GM12878 (cell line): ENCODE measurements around the gene KDM4C. TPM values are rescaled to one million over a fixed set of nuclear protein-coding genes. Genes with fewer than 3 reads are reported as not detected.

ENCODE experiments used
- ATAC-seq: fragments of 200-7000 bp; cut with Tn5 transposase; 3 replicates; pipeline ENCODE4 v1.9.1; 2020; ENCODE audit warnings: mild to moderate bottlenecking, moderate library complexity
- BruUV-seq: library from RNA; stranded (reverse); fragments of 400-500 nt; replicated peaks from 2 replicates; lab custom pipeline; 2021; lab: Mats Ljungman, UMichigan
- CTCF ChIA-PET: fragments of 300-600 bp; sonication (Branson Sonifier 250); formaldehyde crosslinking; extraction: SDS; loops from one replicate; lab custom pipeline; 2021; ENCODE audit warnings: inconsistent platforms; lab: Yijun Ruan, JAX
- POLR2A ChIA-PET: fragments of 350-600 bp; formaldehyde crosslinking; extraction: SDS; loops from one replicate; lab custom pipeline; 2021; ENCODE audit warnings: inconsistent platforms; lab: Charles Lee
- RAD21 ChIA-PET: fragments of 300-600 bp; sonication (Branson Sonifier 250); formaldehyde crosslinking; loops from one replicate; lab custom pipeline; 2023; ENCODE audit warnings: antibody characterized with exemption; ENCODE audit not compliant: unreplicated experiment; lab: Charles Lee
- SMC1A ChIA-PET: fragments of 300-600 bp; sonication (Branson Sonifier 250); formaldehyde crosslinking; loops from one replicate; lab custom pipeline; 2023; ENCODE audit not compliant: unreplicated experiment, uncharacterized antibody; lab: Charles Lee
- DNase-seq: peaks from one replicate; pipeline ENCODE4 v3.0.0-alpha.2; 2011; ENCODE audit warnings: low read depth, low spot score
- FAIRE-seq: peaks from 3 replicates; lab custom pipeline; 2011; peaks lifted over from hg19 to GRCh38; lab: Jason Lieb, UNC
- H2AFZ ChIP-seq: 2 replicates; pipeline ENCODE4 v1.6.0; 2011; ENCODE audit warnings: low read depth, low read length, control low read depth; ENCODE audit not compliant: control insufficient read depth
- H3K27ac ChIP-seq: 2 replicates; pipeline ENCODE4 v1.5.1; 2011; ENCODE audit warnings: control low read depth; ENCODE audit not compliant: control insufficient read depth, insufficient read depth
- H3K27me3 ChIP-seq, 2 experiments: replicated peaks in 1 of 2; 2 replicates each; pipeline versions ENCODE4 v1.6.0 to v1.6.1; 2011; ENCODE audit warnings: low read length in 1 of 2; ENCODE audit not compliant: control insufficient read depth in 2 of 2, insufficient read depth in 2 of 2
- H3K36me3 ChIP-seq, 2 experiments: 2 replicates each; pipeline ENCODE4 v1.5.1; 2011; ENCODE audit warnings: low read length in 1 of 2; ENCODE audit not compliant: control insufficient read depth in 2 of 2, insufficient read depth in 2 of 2
- H3K4me1 ChIP-seq: 2 replicates; pipeline ENCODE4 v1.6.1; 2011; ENCODE audit warnings: mild to moderate bottlenecking, low read length, moderate library complexity, mixed read lengths; ENCODE audit not compliant: control insufficient read depth, insufficient read depth
- H3K4me2 ChIP-seq: 2 replicates; pipeline ENCODE4 v1.6.0; 2011; ENCODE audit warnings: control low read depth; ENCODE audit not compliant: control insufficient read depth, insufficient read depth
- H3K4me3 ChIP-seq: fragments of 200-600 bp; sonication (generic); 2 replicates; pipeline ENCODE4 v1.5.1; 2016
- H3K79me2 ChIP-seq: 2 replicates; pipeline ENCODE4 v1.6.0; 2011; ENCODE audit warnings: low read length; ENCODE audit not compliant: control insufficient read depth, insufficient read depth
- H3K9ac ChIP-seq: 2 replicates; pipeline ENCODE4 v1.8.0; 2011; ENCODE audit warnings: low read length, control low read depth, mixed read lengths; ENCODE audit not compliant: control insufficient read depth, insufficient read depth
- H3K9me3 ChIP-seq: replicated peaks from 3 replicates; pipeline ENCODE4 v1.5.1; 2011; ENCODE audit warnings: mild to moderate bottlenecking, low read length; ENCODE audit not compliant: control insufficient read depth, insufficient read depth
- H4K20me1 ChIP-seq: 2 replicates; pipeline ENCODE4 v1.6.0; 2011; ENCODE audit not compliant: control insufficient read depth, insufficient read depth
- CBFB ChIP-seq: IDR thresholded peaks from 2 replicates; pipeline ENCODE4 v1.6.1; 2016; ENCODE audit warnings: antibody characterized with exemption, low read depth
- EP300 ChIP-seq, 2 experiments: fragments of 150-350 bp in 1 of 2; IDR thresholded peaks; 2 replicates each; pipeline ENCODE4 v1.6.1; 2011 to 2012; ENCODE audit warnings: low read depth in 2 of 2, low read length in 2 of 2, borderline replicate concordance in 1 of 2, improper control_type of control experiment in 1 of 2, inconsistent platforms in 1 of 2; ENCODE audit not compliant: control insufficient read depth in 1 of 2
- FOXM1 ChIP-seq: IDR thresholded peaks from 2 replicates; pipeline ENCODE4 v1.6.1; 2012; ENCODE audit warnings: low read depth, mild to moderate bottlenecking, inconsistent platforms, low read length, moderate library complexity
- IKZF1 ChIP-seq: fragments of 450-650 bp; conservative IDR thresholded peaks from 2 replicates; pipeline ENCODE4 v1.6.1; 2017; ENCODE audit warnings: antibody characterized with exemption, mild to moderate bottlenecking
- IRF5 ChIP-seq: fragments of 450-650 bp; IDR thresholded peaks from 2 replicates; pipeline ENCODE4 v1.6.1; 2017; ENCODE audit warnings: borderline replicate concordance
- MYB ChIP-seq: fragments of 150-350 bp; IDR thresholded peaks from 2 replicates; pipeline ENCODE4 v1.6.1; 2014; ENCODE audit warnings: mild to moderate bottlenecking, low read depth, low read length, borderline replicate concordance
- RELA ChIP-seq: fragments of 450-650 bp; IDR thresholded peaks from 2 replicates; pipeline ENCODE4 v1.8.0; 2014; ENCODE audit warnings: borderline replicate concordance; ENCODE audit not compliant: partially characterized antibody
- SMAD5 ChIP-seq: IDR thresholded peaks from 2 replicates; pipeline ENCODE4 v1.6.1; 2016; ENCODE audit warnings: antibody characterized with exemption, low read depth
- WGBS: methylation state at CpG from one replicate; pipeline ENCODE4 v1.1.6; 2016; ENCODE audit warnings: low lambda C conversion rate; ENCODE audit not compliant: insufficient replicate concordance, insufficient coverage; ENCODE audit errors: missing lambda C conversion rate; 5-methylcytosine and 5-hydroxymethylcytosine counted together
- in situ Hi-C: fragments of 300-500 bp; cut with MboI; formaldehyde crosslinking; loops from 9 replicates; pipeline ENCODE4 v1.14.3; 2018; ENCODE audit warnings: mixed read lengths
- intact Hi-C: fragments of 100-400 bp; cut with micrococcal nuclease; formaldehyde crosslinking; loops from one replicate; pipeline ENCODE4 v1.14.2; 2022; ENCODE audit not compliant: unreplicated experiment
- polyA plus RNA-seq, 11 experiments: library from polyadenylated mRNA; depleted of rRNA in 4 of 11; unstranded in 6 of 11; stranded (reverse) in 5 of 11; fragments of >200 nt; fragmentation: Nextera tagmentation in 4 of 11; fragmentation: Illumina TruSeq in 1 of 11; extraction: Ambion mirVana in 4 of 11; extraction: Trizol in 1 of 11; gene quantifications; 1 replicate in 1 of 11; 2 replicates in 10 of 11; pipeline versions ENCODE4 v1.2.1 to v1.2.3, GENCODE V29; 2011 to 2016; ENCODE audit warnings: inconsistent platforms in 2 of 11, missing spikeins in 2 of 11, low read depth in 1 of 11
- total RNA-seq, 4 experiments: library from RNA; depleted of rRNA in 3 of 4; stranded (reverse); fragments of >200 nt in 3 of 4; fragmentation: Illumina TruSeq in 1 of 4; extraction: Trizol in 1 of 4; gene quantifications; 2 replicates each; pipeline versions ENCODE4 v1.2.1 to v1.2.3, GENCODE V29; 2013 to 2021

Gene KDM4C
- total and polyA plus RNA-seq, 10 of the 15 experiments (the other 5 are each of a cell fraction or from before 2014, with no cell fraction given): 6.8 to 41.2 (median 20.1) TPM

DNA sequence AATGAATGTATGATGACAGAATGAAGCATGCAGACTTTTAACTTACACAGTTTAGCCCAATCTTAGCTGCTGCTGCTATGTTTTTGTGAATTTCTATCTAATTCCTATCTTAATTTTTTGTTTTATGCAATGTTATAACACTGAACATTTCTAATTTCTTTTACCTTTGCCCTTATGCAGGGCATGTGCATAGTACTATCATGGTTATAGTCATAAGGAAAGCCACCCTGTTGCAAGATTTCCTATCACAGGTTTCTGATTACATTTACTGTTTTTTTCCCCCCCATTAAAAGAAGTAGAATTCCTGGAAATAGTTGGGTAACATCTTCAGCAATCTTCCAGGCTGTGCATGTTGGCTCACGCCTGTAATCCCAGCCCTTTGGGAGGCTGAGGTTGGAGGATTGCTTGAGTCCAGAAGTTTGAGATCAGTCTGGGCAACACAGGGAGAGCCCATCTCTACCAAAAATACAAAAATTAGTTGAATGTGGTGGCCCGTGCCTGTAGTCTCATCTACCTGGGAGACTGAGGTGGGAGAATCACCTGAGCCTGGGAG is 164.4 kb downstream of the KDM4C start:
- intact Hi-C loops: no loop called here
- Histone ChIP-seq H3K4me1 (peaks cover 24% of the 10 kb centered on the region), H2AFZ (no peak overlapping the region), H3K9me3 (no peaks in the 10 kb centered on the region; the same call in 1 of the 3 replicates), H3K36me3 (no peaks in the 10 kb centered on the region), H3K9ac (no peak overlapping the region), H3K27ac (no peak overlapping the region), H3K79me2 (peaks cover 3% of the 10 kb centered on the region), H3K4me3 (no peak overlapping the region), H4K20me1 (peaks cover 3% of the 10 kb centered on the region), H3K27me3 (no peaks in the 10 kb centered on the region), H3K4me2 (no peak overlapping the region)
- no peak for ATAC-seq
- in situ Hi-C loops: loop anchor here (25.0 kb wide), 2 partner anchors 615 to 865 kb away; partner anchors contain the start of gene DMAC1
- ChIA-PET CTCF (interaction anchor here (1.2 kb wide), 1 partner anchor 13 kb away, joined by 4 read pairs; no protein-coding TSS in a partner anchor), RAD21 (no interaction called here), SMC1A (no interaction called here), POLR2A (no interaction called here)
- no TSS peak for BruUV-seq
- FAIRE-seq: no peak
- TF ChIP-seq FOXM1: no peak
- TF ChIP-seq MYB: no peak
- TF ChIP-seq SMAD5: no peak
- TF ChIP-seq IRF5: no peak
- TF ChIP-seq EP300 (IDR thresholded peaks at IDR 0.05; ENCODE audit: borderline replicate concordance in 1 of 2, control insufficient read depth in 1 of 2, low read depth in 2 of 2, low read length in 2 of 2): no peak
- TF ChIP-seq CBFB: no peak
- TF ChIP-seq RELA: no peak
- no peak for TF ChIP-seq IKZF1
- 64% methylated on average over 2 of the region's 2 CpGs for WGBS
- no peak for DNase-seq
